Measurements from ENCODE around the gene SSH2. TPM values are rescaled to one million over a fixed set of nuclear protein-coding genes. Genes with fewer than 3 reads are reported as not detected.

The SSH2 gene
- total and polyA plus RNA-seq, 2 of the 13 experiments (the other 11 are each of a cell fraction or from before 2014, with no cell fraction given) = 6.0 to 6.4 TPM

DNA sequence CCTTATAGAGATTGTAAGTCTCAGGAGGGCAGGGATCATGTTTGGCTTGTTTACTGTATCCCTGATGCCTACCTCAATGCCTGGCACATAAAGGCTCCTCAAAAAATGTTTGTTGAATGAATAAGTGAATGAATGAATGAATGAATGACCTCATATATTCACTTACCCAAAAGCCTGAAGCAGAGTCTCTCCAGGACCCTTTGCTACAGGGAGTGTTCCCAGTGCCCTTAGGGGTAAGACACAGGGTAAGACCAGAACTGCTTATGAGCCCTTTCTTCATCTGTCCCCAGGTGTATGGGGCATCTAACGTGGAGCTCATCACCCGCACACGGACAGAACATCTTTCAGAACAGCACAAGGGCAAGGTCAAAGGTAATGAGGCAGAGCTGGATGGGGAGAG lies 319.6 kb downstream of the SSH2 start (continued):
- TF ChIP-seq, protein P1, sequence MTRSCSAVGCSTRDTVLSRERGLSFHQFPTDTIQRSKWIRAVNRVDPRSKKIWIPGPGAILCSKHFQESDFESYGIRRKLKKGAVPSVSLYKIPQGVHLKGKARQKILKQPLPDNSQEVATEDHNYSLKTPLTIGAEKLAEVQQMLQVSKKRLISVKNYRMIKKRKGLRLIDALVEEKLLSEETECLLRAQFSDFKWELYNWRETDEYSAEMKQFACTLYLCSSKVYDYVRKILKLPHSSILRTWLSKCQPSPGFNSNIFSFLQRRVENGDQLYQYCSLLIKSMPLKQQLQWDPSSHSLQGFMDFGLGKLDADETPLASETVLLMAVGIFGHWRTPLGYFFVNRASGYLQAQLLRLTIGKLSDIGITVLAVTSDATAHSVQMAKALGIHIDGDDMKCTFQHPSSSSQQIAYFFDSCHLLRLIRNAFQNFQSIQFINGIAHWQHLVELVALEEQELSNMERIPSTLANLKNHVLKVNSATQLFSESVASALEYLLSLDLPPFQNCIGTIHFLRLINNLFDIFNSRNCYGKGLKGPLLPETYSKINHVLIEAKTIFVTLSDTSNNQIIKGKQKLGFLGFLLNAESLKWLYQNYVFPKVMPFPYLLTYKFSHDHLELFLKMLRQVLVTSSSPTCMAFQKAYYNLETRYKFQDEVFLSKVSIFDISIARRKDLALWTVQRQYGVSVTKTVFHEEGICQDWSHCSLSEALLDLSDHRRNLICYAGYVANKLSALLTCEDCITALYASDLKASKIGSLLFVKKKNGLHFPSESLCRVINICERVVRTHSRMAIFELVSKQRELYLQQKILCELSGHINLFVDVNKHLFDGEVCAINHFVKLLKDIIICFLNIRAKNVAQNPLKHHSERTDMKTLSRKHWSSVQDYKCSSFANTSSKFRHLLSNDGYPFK (CRISPR knock-in tag; IDR thresholded peaks at IDR 0.05; ENCODE audit: borderline replicate concordance) = no peak
- TF ChIP-seq ZNF747 (CRISPR knock-in tag; IDR thresholded peaks at IDR 0.05; ENCODE audit: borderline replicate concordance) (no peak), ZSCAN12 (CRISPR knock-in tag; IDR thresholded peaks at IDR 0.05) (no peak), ZNF678 (CRISPR knock-in tag; IDR thresholded peaks at IDR 0.05) (no peak), ZNF879 (CRISPR knock-in tag; IDR thresholded peaks at IDR 0.05) (no peak)
- TF ChIP-seq, protein P2, sequence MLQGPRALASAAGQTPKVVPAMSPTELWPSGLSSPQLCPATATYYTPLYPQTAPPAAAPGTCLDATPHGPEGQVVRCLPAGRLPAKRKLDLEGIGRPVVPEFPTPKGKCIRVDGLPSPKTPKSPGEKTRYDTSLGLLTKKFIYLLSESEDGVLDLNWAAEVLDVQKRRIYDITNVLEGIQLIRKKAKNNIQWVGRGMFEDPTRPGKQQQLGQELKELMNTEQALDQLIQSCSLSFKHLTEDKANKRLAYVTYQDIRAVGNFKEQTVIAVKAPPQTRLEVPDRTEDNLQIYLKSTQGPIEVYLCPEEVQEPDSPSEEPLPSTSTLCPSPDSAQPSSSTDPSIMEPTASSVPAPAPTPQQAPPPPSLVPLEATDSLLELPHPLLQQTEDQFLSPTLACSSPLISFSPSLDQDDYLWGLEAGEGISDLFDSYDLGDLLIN (CRISPR knock-in tag; IDR thresholded peaks at IDR 0.05; ENCODE audit: borderline replicate concordance) = no peak

DNA sequence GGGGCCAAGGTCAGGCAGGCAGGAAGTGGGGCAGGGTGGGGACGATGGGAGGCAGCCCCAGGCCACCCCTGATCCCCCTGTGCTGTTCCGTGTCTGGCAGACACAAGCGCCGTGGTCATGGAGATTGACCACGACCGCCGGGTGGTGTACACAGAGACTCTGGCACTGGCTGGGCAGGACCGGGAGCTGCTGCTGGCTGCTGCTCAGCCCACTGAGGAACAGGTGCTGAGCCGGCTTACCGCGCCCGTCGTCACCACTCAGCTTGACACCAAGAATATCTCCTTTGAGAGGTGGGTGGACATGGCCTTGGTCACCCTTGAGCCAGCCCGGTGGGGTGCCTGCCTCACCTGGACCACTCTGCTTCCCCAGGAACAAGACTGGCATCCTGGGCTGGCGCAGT lies 321.0 kb downstream of the SSH2 start:
- no peak for FAIRE-seq
- no peak for ATAC-seq
- Histone ChIP-seq H3K27ac (ENCODE audit: extremely low read length, insufficient read depth, low read length) (no peak overlapping the region), H3K27me3 (ENCODE audit: control insufficient read depth in 1 of 2, insufficient read depth in 2 of 2, low read length in 2 of 2) (peaks cover 6 to 9% of the 10 kb centered on the region in 2 experiments; a peak in 3 of 5 replicates), H4K20me1 (ENCODE audit: insufficient read depth, low read length) (no peaks in the 10 kb centered on the region), H2AFZ (ENCODE audit: low read length) (no peak overlapping the region), H3K4me2 (ENCODE audit: low read depth, low read length) (no peak overlapping the region; the same call in 1 of the 2 replicates), H3K4me3 (replicated peaks in 1 of 3; ENCODE audit: insufficient read depth in 1 of 3, low read depth in 2 of 3, low read length in 3 of 3) (no peak overlapping the region), H3K4me1 (ENCODE audit: insufficient read depth, low read length) (peaks cover 13% of the 10 kb centered on the region), H3K9me3 (ENCODE audit: low read length) (no peaks in the 10 kb centered on the region), H3K79me2 (ENCODE audit: insufficient read depth, low read length) (no peaks in the 10 kb centered on the region), H3K9ac (ENCODE audit: insufficient read depth, low read depth, low read length) (no peak overlapping the region), H3K36me3 (replicated peaks in 1 of 2; ENCODE audit: control insufficient read depth in 1 of 2, insufficient read depth in 2 of 2, low read length in 2 of 2) (no peaks in the 10 kb centered on the region)
- no peak for TF ChIP-seq ZNF577 (CRISPR knock-in tag; IDR thresholded peaks at IDR 0.05; ENCODE audit: borderline replicate concordance, low read depth)
- no peak for TF ChIP-seq REL (CRISPR knock-in tag; conservative IDR thresholded peaks at IDR 0.05)
- TF ChIP-seq, protein P3, sequence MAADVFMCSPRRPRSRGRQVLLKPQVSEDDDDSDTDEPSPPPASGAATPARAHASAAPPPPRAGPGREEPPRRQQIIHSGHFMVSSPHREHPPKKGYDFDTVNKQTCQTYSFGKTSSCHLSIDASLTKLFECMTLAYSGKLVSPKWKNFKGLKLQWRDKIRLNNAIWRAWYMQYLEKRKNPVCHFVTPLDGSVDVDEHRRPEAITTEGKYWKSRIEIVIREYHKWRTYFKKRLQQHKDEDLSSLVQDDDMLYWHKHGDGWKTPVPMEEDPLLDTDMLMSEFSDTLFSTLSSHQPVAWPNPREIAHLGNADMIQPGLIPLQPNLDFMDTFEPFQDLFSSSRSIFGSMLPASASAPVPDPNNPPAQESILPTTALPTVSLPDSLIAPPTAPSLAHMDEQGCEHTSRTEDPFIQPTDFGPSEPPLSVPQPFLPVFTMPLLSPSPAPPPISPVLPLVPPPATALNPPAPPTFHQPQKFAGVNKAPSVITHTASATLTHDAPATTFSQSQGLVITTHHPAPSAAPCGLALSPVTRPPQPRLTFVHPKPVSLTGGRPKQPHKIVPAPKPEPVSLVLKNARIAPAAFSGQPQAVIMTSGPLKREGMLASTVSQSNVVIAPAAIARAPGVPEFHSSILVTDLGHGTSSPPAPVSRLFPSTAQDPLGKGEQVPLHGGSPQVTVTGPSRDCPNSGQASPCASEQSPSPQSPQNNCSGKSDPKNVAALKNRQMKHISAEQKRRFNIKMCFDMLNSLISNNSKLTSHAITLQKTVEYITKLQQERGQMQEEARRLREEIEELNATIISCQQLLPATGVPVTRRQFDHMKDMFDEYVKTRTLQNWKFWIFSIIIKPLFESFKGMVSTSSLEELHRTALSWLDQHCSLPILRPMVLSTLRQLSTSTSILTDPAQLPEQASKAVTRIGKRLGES (CRISPR knock-in tag; IDR thresholded peaks at IDR 0.05; ENCODE audit: borderline replicate concordance) = no peak
- TF ChIP-seq PITX1 (CRISPR knock-in tag; IDR thresholded peaks at IDR 0.05) = no peak
- TF ChIP-seq KLF16 (CRISPR knock-in tag; IDR thresholded peaks at IDR 0.05) = no peak
- TF ChIP-seq EEA1 (CRISPR knock-in tag; IDR thresholded peaks at IDR 0.05; ENCODE audit: borderline replicate concordance) = no peak
- no peak for TF ChIP-seq ZNF274 (CRISPR knock-in tag; IDR thresholded peaks at IDR 0.05)
- TF ChIP-seq SIX4 (CRISPR knock-in tag; IDR thresholded peaks at IDR 0.05) = no peak
- no peak for TF ChIP-seq DR1 (CRISPR knock-in tag; IDR thresholded peaks at IDR 0.05)
- TF ChIP-seq SAP130 (CRISPR knock-in tag; IDR thresholded peaks at IDR 0.05; ENCODE audit: low read depth) = no peak
- BruUV-seq (replicated peaks) = no TSS peak
- 90% methylated on average over 6 of the region's 15 CpGs for WGBS (ENCODE audit: low lambda C conversion rate)
- POLR2A ChIA-PET = no interaction called here
- intact Hi-C loops (cut with micrococcal nuclease; ENCODE audit: unreplicated experiment) (no loop called here), in situ Hi-C loops (cut with HindIII; ENCODE audit: extremely low pct_ligation_motif_present, low pct_unique_long_range_greater_than_20kb) (no loop called here)
- DNase-seq (ENCODE audit: low spot score) = no peak
- CTCF ChIA-PET (ENCODE audit: low intra/inter-chr PET ratio, low total read pairs) = no interaction called here

Measured in HepG2 (cell line).